ENCODE measurements around the gene CLP1. TPM values are rescaled to one million over a fixed set of nuclear protein-coding genes. Genes with fewer than 3 reads are reported as not detected.
A peak's percentile ranks its signal among the peaks of the same experiment; 100 is the strongest.

CLP1 gene
- total RNA-seq, result 10 to 100 TPM; 10.5 to 16.9 (median 13.4) TPM

- peak within 1 kb of the TSS; percentile 77 to 88 (median 85) for H3K27ac ChIP-seq
- H3K9me3 ChIP-seq, result no peaks in the 10 kb centered on the region
- ATAC-seq (ENCODE audit: low FRiP score in 2 of 2) (peak; percentile 99), DNase-seq (peak; percentile 99 to 100)
- peak within 1 kb of the TSS; percentile 61 to 77 (median 65) for H3K4me3 ChIP-seq
- H3K4me1 ChIP-seq, result peaks cover 9 to 41% (median 12%) of the 10 kb centered on the region in 4 donors
- TF ChIP-seq EP300 (IDR thresholded peaks at IDR 0.05), result peak in 1 of 4 donors; percentile 1
- peak in 3 of 4 donors; percentile 39 to 88 (median 40) for TF ChIP-seq POLR2A (IDR thresholded peaks at IDR 0.05)
- peak in 2 of 6 experiments; percentile 22 to 33 for TF ChIP-seq CTCF (IDR thresholded peaks at IDR 0.05)
- TF ChIP-seq POLR2AphosphoS5 (IDR thresholded peaks at IDR 0.05), result peak; percentile 92 to 94
- H3K36me3 ChIP-seq, result peaks cover 23 to 33% (median 27%) of the 10 kb centered on the region in 4 donors
- H3K27me3 ChIP-seq, result no peaks in the 10 kb centered on the region
- 0 to 1% methylated on average over 20 to 45 of the region's 45 CpGs for WGBS, 2 donors
Observed at GRCh38 chr11:57657194-57658022, at the start of gene CLP1. Gene CLP1 (plus strand): TSS chr11:57657762. CDS start chr11:57659477, 1,715 bp downstream.

GRCh38 chr11:57610170-57610569 is 47.4 kb upstream of the CLP1 start:
- no peak for DNase-seq
- Histone ChIP-seq H3K36me3 (peaks cover 27 to 99% (median 64%) of the 10 kb centered on the region in 4 donors), H3K4me1 (no peaks in the 10 kb centered on the region), H3K9me3 (no peaks in the 10 kb centered on the region), H3K27me3 (no peaks in the 10 kb centered on the region), H3K4me3 (no peak overlapping the region), H3K27ac (no peak overlapping the region)
- ATAC-seq (ENCODE audit: low FRiP score in 2 of 2), result no peak
- TF ChIP-seq POLR2AphosphoS5 (IDR thresholded peaks at IDR 0.05) (no peak), EP300 (IDR thresholded peaks at IDR 0.05) (no peak), CTCF (IDR thresholded peaks at IDR 0.05) (no peak), POLR2A (IDR thresholded peaks at IDR 0.05) (no peak)
- 93 to 95% methylated on average over 4 of the region's 4 CpGs for WGBS, 2 donors

GRCh38 chr11:57614234-57614772 is 43.3 kb upstream of the CLP1 start:
- Histone ChIP-seq H3K36me3 (peaks cover 19 to 72% (median 46%) of the 10 kb centered on the region in 4 donors), H3K27ac (no peak overlapping the region), H3K9me3 (peaks cover 0 to 1% (median under 1%) of the 10 kb centered on the region in 4 donors), H3K27me3 (no peaks in the 10 kb centered on the region), H3K4me1 (no peaks in the 10 kb centered on the region), H3K4me3 (no peak overlapping the region)
- no peak for ATAC-seq (ENCODE audit: low FRiP score in 2 of 2)
- WGBS, 2 donors, result 85 to 89% methylated on average over 8 to 10 of the region's 10 CpGs
- DNase-seq, result peak in 1 of 2 donors; percentile 38
- TF ChIP-seq EP300 (IDR thresholded peaks at IDR 0.05) (no peak), CTCF (IDR thresholded peaks at IDR 0.05) (no peak), POLR2AphosphoS5 (IDR thresholded peaks at IDR 0.05) (no peak), POLR2A (IDR thresholded peaks at IDR 0.05) (no peak)

- Histone ChIP-seq H3K4me3 (no peak overlapping the region), H3K27ac (no peak overlapping the region), H3K9me3 (peaks cover 0 to 9% (median 3%) of the 10 kb centered on the region in 4 donors), H3K4me1 (no peaks in the 10 kb centered on the region), H3K36me3 (peaks cover 19 to 69% (median 40%) of the 10 kb centered on the region in 4 donors), H3K27me3 (no peaks in the 10 kb centered on the region)
- no peak for ATAC-seq (ENCODE audit: low FRiP score in 2 of 2)
- DNase-seq, result no peak
- TF ChIP-seq POLR2A (IDR thresholded peaks at IDR 0.05) (no peak), EP300 (IDR thresholded peaks at IDR 0.05) (no peak), CTCF (IDR thresholded peaks at IDR 0.05) (no peak), POLR2AphosphoS5 (IDR thresholded peaks at IDR 0.05) (no peak)
- WGBS, 2 donors, result 64 to 74% methylated on average over 1 of the region's 1 CpG
Observed at GRCh38 chr11:57615308-57615707, 42.3 kb upstream of the CLP1 start.

Measured in upper lobe of left lung (tissue), 6 donors.